PC-9 (cell line): Measurements from ENCODE around the gene UBE2S. TPM values are rescaled to one million over a fixed set of nuclear protein-coding genes. Genes with fewer than 3 reads are reported as not detected.
A peak's percentile ranks its signal among the peaks of the same experiment; 100 is the strongest.

Source experiments
- BruUV-seq: library from RNA; stranded (reverse); fragments of 400-500 nt; replicated peaks from 2 replicates; lab custom pipeline; 2021; lab: Mats Ljungman, UMichigan
- CTCF ChIA-PET: fragments of 300-600 bp; sonication (Branson Sonifier 250); formaldehyde crosslinking; loops from one replicate; lab custom pipeline; 2022; ENCODE audit warnings: antibody characterized with exemption; lab: Charles Lee
- POLR2A ChIA-PET: fragments of 300-600 bp; sonication (Branson Sonifier 250); formaldehyde crosslinking; loops from one replicate; lab custom pipeline; 2022; ENCODE audit warnings: antibody characterized with exemption; ENCODE audit not compliant: unreplicated experiment; lab: Charles Lee
- DNase-seq, 2 experiments: peaks; one replicate each; pipeline versions ENCODE4 v3.0.0 to v3.0.0-alpha.2; 2015 to 2022; ENCODE audit warnings: mixed read lengths in 1 of 2
- H2AFZ ChIP-seq: fragments of 200-600 bp; sonication (generic); 2 replicates; pipeline ENCODE4 v1.8.1; 2017; ENCODE audit warnings: antibody characterized with exemption
- H3F3A ChIP-seq: fragments of 200-600 bp; sonication (generic); 2 replicates; pipeline ENCODE4 v1.8.1; 2017; ENCODE audit warnings: antibody characterized with exemption, mild to moderate bottlenecking, low read depth; ENCODE audit not compliant: insufficient read depth
- H3K27ac ChIP-seq: fragments of 200-600 bp; sonication (generic); 2 replicates; pipeline ENCODE4 v1.6.1; 2016; ENCODE audit warnings: mixed run types
- H3K27me3 ChIP-seq: fragments of 200-600 bp; sonication (generic); 2 replicates; pipeline ENCODE4 v1.6.1; 2016; ENCODE audit warnings: low read depth, mixed run types; ENCODE audit not compliant: insufficient read depth
- H3K36me3 ChIP-seq: fragments of 200-600 bp; sonication (generic); 2 replicates; pipeline ENCODE4 v1.6.1; 2016; ENCODE audit warnings: low read depth, mixed run types
- H3K4me1 ChIP-seq: fragments of 200-600 bp; sonication (generic); replicated peaks from 2 replicates; pipeline ENCODE4 v1.6.1; 2016; ENCODE audit warnings: mixed run types; ENCODE audit not compliant: insufficient read depth
- H3K4me2 ChIP-seq: fragments of 200-600 bp; sonication (generic); 2 replicates; pipeline ENCODE4 v1.6.1; 2017; ENCODE audit warnings: mixed run types
- H3K4me3 ChIP-seq: fragments of 200-600 bp; sonication (generic); 2 replicates; pipeline ENCODE4 v1.6.1; 2016; ENCODE audit warnings: mixed run types
- H3K79me2 ChIP-seq: fragments of 200-600 bp; sonication (generic); 2 replicates; pipeline ENCODE4 v1.6.1; 2017; ENCODE audit warnings: low read depth, mixed run types
- H3K9me2 ChIP-seq: fragments of 200-600 bp; sonication (generic); 2 replicates; pipeline ENCODE4 v1.8.1; 2017; ENCODE audit warnings: mild to moderate bottlenecking; ENCODE audit not compliant: insufficient read depth
- H3K9me3 ChIP-seq: fragments of 200-600 bp; sonication (generic); 2 replicates; pipeline ENCODE4 v1.8.1; 2016; ENCODE audit warnings: low read depth; ENCODE audit not compliant: insufficient read depth
- H4K20me1 ChIP-seq: fragments of 200-600 bp; sonication (generic); 2 replicates; pipeline ENCODE4 v1.8.1; 2017; ENCODE audit not compliant: insufficient read depth
- EZH2 ChIP-seq: fragments of 200-600 bp; sonication (generic); IDR thresholded peaks from 2 replicates; pipeline ENCODE4 v1.8.0; 2017; ENCODE audit warnings: antibody characterized with exemption, low read depth
- intact Hi-C: fragments of 100-400 bp; cut with micrococcal nuclease; formaldehyde crosslinking; loops from one replicate; pipeline ENCODE4 v1.10.0; 2022; ENCODE audit not compliant: unreplicated experiment
- total RNA-seq: library from RNA; stranded (reverse); gene quantifications from 2 replicates; pipeline ENCODE4 v1.2.3, GENCODE V29; 2021
- TF ChIP-seq, protein P1 (sequence below): fragments of 200-600 bp; sonication (generic); conservative IDR thresholded peaks from 2 replicates; pipeline ENCODE4 v1.6.1; 2017; ENCODE audit warnings: mixed run types, antibody characterized with exemption, mild to moderate bottlenecking, moderate library complexity

Gene UBE2S
- total RNA-seq, 1 experiment from 2014 or later, result 359 TPM

DNA sequence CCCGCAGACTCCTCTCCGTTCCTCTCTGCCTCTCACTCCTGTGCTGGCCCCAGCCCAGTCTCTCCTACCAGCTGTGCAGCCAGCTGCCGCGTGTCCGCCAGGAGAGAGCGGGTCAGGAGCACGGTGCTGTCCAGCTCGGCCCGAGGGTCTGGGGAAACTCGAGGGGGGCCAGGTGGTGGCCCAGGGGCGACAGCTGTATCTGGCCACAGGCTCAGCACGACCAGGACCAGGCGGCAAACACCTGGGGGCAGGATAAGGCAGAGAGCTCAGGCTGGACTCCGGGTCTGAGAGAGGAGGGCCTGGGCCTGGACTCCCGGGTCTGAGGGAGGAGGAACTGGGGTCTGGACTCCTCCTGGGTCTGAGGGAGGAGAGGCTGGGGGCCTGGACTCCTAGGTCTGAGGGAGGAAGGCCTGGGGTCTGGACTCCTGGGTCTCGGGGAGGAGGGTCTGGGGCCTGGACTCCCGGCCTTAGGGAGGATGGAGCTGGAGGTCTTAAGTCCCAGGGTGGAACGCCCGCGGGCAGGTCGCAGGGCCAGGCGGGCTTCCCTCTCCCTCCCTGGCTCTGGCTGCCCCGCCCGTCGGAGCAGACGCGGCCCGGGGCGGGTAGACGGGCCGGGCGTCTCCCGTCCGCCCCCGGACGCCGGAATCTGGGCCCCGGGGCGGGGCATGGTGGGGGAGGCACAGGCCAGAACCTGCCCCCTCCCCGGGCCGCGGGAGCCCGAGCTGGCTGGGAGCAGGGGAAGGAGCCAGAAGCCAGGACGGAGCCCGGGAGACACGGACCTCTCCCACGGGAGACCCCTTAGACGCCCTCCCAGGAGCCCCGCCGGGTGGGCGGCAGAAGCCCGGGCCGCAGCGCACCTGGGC lies 38.7 kb downstream of the UBE2S start:
- TF ChIP-seq EZH2, result 0 out of 2 replicates have a peak, but pooled peaks have one; percentile 66
- TF ChIP-seq, protein P1, sequence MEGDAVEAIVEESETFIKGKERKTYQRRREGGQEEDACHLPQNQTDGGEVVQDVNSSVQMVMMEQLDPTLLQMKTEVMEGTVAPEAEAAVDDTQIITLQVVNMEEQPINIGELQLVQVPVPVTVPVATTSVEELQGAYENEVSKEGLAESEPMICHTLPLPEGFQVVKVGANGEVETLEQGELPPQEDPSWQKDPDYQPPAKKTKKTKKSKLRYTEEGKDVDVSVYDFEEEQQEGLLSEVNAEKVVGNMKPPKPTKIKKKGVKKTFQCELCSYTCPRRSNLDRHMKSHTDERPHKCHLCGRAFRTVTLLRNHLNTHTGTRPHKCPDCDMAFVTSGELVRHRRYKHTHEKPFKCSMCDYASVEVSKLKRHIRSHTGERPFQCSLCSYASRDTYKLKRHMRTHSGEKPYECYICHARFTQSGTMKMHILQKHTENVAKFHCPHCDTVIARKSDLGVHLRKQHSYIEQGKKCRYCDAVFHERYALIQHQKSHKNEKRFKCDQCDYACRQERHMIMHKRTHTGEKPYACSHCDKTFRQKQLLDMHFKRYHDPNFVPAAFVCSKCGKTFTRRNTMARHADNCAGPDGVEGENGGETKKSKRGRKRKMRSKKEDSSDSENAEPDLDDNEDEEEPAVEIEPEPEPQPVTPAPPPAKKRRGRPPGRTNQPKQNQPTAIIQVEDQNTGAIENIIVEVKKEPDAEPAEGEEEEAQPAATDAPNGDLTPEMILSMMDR, result no peak
- no peaks in the 10 kb centered on the region for H3K36me3 ChIP-seq
- peaks cover 5% of the 10 kb centered on the region; the same call in 1 of the 2 replicates for H3K27me3 ChIP-seq
- H3F3A ChIP-seq, result peaks cover 42% of the 10 kb centered on the region; the same call in 1 of the 2 replicates
- DNase-seq, result peak in 1 of 2 experiments; percentile 78
- H3K9me2 ChIP-seq, result no peaks in the 10 kb centered on the region
- BruUV-seq, result no TSS peak
- no peaks in the 10 kb centered on the region for H3K79me2 ChIP-seq
- no peak overlapping the region for H2AFZ ChIP-seq
- H3K27ac ChIP-seq, result no peak overlapping the region
- no peaks in the 10 kb centered on the region for H3K9me3 ChIP-seq
- intact Hi-C loops, result loop anchor here (2.0 kb wide), 1 partner anchor 30 kb away; the partner anchor contains the start of gene KMT5C
- CTCF ChIA-PET, result interaction anchor here (0.6 to 0.7 kb wide), 2 partner anchors 13 to 227 kb away, joined by 3 to 4 read pairs; no protein-coding TSS in a partner anchor
- POLR2A ChIA-PET, result interaction anchor here (0.6 to 0.8 kb wide), 2 partner anchors 22 to 222 kb away, joined by 4 to 12 read pairs; no protein-coding TSS in a partner anchor
- peak overlapping the region; percentile 35; the same call in 1 of the 2 replicates for H3K4me3 ChIP-seq
- peak overlapping the region; percentile 61 for H3K4me2 ChIP-seq
- H3K4me1 ChIP-seq, result peaks cover 33% of the 10 kb centered on the region
- no peaks in the 10 kb centered on the region for H4K20me1 ChIP-seq

- BruUV-seq, result no TSS peak
- DNase-seq, result no peak
- TF ChIP-seq, protein P1, result no peak
- no peak for TF ChIP-seq EZH2
- Histone ChIP-seq H3F3A (peaks cover 41% of the 10 kb centered on the region; the same call in 1 of the 2 replicates), H3K36me3 (no peaks in the 10 kb centered on the region), H3K79me2 (no peaks in the 10 kb centered on the region), H3K27me3 (peaks cover 5% of the 10 kb centered on the region; the same call in 1 of the 2 replicates), H3K9me3 (no peaks in the 10 kb centered on the region), H3K4me1 (peaks cover 25% of the 10 kb centered on the region), H3K4me3 (no peak overlapping the region), H2AFZ (no peak overlapping the region), H3K9me2 (no peaks in the 10 kb centered on the region), H4K20me1 (no peaks in the 10 kb centered on the region), H3K4me2 (no peak overlapping the region), H3K27ac (no peak overlapping the region)
- POLR2A ChIA-PET, result interaction anchor here (0.8 kb wide), 1 partner anchor 23 kb away, joined by 12 read pairs; no protein-coding TSS in a partner anchor
- intact Hi-C loops, result loop anchor here (2.0 kb wide), 1 partner anchor 29 kb away; the partner anchor contains the start of gene KMT5C
- CTCF ChIA-PET, result interaction anchor here (0.6 kb wide), 1 partner anchor 12 kb away, joined by 4 read pairs; no protein-coding TSS in a partner anchor
These were observed 39.5 kb downstream of the UBE2S start for GRCh38 chr19:55368106-55368505.

GRCh38 chr19:55366790-55367189 lies 40.8 kb downstream of the UBE2S start:
- peaks cover 12% of the 10 kb centered on the region for H3K4me1 ChIP-seq
- no peaks in the 10 kb centered on the region for H4K20me1 ChIP-seq
- no peaks in the 10 kb centered on the region for H3K9me2 ChIP-seq
- CTCF ChIA-PET, result no interaction called here
- POLR2A ChIA-PET, result no interaction called here
- no peak overlapping the region for H2AFZ ChIP-seq
- BruUV-seq, result no TSS peak
- H3K9me3 ChIP-seq, result no peaks in the 10 kb centered on the region
- no peak for TF ChIP-seq EZH2
- TF ChIP-seq, protein P1, result no peak
- no peaks in the 10 kb centered on the region for H3K36me3 ChIP-seq
- no peak overlapping the region for H3K4me3 ChIP-seq
- no peak overlapping the region for H3K4me2 ChIP-seq
- intact Hi-C loops, result no loop called here
- H3K27ac ChIP-seq, result no peak overlapping the region
- no peak for DNase-seq
- no peaks in the 10 kb centered on the region for H3K79me2 ChIP-seq
- H3K27me3 ChIP-seq, result peaks cover 5% of the 10 kb centered on the region; the same call in 1 of the 2 replicates
- H3F3A ChIP-seq, result peaks cover 35% of the 10 kb centered on the region; the same call in 1 of the 2 replicates
